DMS53 treated with DMSO at 0.1 percent for 48 hours (cell line): ENCODE results near the gene PLA2G12B.

ENCODE experiments used
- DNase-seq: peaks from one replicate; lab custom pipeline; 2025; ENCODE audit not compliant: unreplicated experiment; lab: John Stamatoyannopoulos, UW

PLA2G12B gene

DNA sequence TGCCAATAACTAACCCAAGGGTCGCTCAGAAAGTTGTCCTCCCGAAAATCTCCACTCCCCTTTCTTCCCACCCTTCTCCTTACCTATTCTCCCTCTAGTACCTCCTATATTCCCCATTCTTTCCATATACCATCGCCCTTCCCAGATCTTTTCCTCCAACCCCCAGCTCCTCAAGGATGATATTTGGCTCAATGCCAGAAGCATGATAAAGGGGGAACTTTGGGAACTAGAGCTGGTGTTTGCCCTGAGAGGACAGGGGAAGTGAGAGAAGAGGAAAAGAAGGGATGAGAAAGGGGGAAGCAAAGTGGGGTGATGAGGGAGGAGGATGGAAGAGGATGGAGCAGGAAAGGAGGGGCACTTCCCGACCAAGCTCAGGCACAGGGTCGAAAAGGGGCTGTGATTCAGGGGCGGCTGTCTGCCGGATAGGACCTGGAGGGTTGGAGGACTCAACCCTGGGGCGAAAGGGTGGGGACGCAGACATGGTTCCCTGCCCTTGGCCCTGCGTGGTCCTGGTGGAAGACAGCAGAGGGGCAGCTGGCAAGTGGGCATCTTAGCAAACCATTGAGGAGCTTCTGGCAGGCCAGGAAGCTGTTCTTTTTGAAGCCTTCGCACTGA is 59.3 kb downstream of the PLA2G12B start:
- no peak for DNase-seq

DNA sequence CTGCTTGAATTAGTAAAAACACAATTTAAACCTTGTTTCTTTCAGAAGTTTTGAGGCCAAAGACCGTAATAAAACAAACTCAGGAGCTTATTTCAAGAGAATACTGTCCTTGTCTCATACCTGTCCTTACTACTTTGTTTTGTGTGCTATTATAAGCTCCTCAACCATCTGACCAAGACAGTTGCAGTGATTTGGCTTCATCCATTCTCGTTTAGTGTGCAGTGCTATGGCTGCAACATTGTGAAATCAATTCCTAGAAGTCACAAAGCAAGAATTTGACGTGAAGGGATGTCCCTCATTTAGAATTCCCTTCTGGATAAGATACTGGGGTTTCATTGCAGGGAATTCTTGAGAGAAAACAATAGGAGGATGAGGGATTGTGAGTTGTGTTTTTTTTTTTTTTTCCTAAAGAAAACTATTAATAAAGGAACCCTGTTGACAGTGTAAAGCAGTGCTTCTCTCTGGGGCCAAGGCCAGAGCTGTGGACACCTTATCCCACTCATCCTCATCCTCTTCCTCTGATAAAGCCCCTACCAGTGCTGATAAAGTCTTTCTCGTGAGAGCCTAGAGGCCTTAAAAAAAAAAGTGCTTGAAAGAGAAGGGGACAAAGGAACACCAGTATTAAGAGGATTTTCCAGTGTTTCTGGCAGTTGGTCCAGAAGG is 61.3 kb downstream of the PLA2G12B start, which contains the start of gene OIT3:
OIT3 (plus strand) TSS at position 604 of the 663 bp plus-strand sequence. CDS start 60 bp downstream, outside the sequence.
- no peak for DNase-seq

- no peak for DNase-seq
Measured at GRCh38 chr10:72890086-72890485, 64.5 kb downstream of the PLA2G12B start.

DNA sequence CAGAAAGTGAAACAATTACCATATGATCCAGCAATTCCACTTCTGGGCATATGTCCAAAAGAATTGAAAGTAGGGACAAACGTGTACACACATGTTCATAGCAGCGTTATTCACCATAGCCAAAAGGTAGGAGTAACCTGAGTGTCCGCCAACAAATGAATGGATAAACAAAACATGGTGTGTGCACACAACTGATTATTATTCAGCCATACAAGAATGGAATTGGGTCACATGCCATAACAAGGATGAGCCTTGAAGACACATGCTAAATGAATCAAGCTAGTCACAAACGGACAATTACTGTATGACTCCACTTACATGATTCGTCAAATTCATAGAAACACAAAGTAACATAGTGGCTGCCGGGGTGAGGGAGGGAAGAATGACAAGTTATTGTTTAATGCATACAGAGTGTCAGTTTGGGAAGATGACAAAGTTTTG is 65.2 kb downstream of the PLA2G12B start:
- DNase-seq: no peak

GRCh38 chr10:72888151-72888638 is 66.4 kb downstream of the PLA2G12B start:
- DNase-seq: no peak

GRCh38 chr10:72887043-72887442 is 67.6 kb downstream of the PLA2G12B start:
- DNase-seq: no peak

- no peak for DNase-seq
Measured at GRCh38 chr10:72886621-72887020, 68.0 kb downstream of the PLA2G12B start.

GRCh38 chr10:72885953-72886352 is 68.7 kb downstream of the PLA2G12B start:
- DNase-seq: no peak
